ELF-1 (cell line): ENCODE data around the gene RNF187.
"Not testable (repeated sequence)": the region's sequence is repeated elsewhere in the genome, so short reads cannot be mapped to it uniquely, and the experiment has no call there.

Experiments used
- DNase-seq: peaks from one replicate; pipeline ENCODE4 v3.0.0-alpha.2; 2016; ENCODE audit warnings: low read depth, low spot score

RNF187 gene

DNA sequence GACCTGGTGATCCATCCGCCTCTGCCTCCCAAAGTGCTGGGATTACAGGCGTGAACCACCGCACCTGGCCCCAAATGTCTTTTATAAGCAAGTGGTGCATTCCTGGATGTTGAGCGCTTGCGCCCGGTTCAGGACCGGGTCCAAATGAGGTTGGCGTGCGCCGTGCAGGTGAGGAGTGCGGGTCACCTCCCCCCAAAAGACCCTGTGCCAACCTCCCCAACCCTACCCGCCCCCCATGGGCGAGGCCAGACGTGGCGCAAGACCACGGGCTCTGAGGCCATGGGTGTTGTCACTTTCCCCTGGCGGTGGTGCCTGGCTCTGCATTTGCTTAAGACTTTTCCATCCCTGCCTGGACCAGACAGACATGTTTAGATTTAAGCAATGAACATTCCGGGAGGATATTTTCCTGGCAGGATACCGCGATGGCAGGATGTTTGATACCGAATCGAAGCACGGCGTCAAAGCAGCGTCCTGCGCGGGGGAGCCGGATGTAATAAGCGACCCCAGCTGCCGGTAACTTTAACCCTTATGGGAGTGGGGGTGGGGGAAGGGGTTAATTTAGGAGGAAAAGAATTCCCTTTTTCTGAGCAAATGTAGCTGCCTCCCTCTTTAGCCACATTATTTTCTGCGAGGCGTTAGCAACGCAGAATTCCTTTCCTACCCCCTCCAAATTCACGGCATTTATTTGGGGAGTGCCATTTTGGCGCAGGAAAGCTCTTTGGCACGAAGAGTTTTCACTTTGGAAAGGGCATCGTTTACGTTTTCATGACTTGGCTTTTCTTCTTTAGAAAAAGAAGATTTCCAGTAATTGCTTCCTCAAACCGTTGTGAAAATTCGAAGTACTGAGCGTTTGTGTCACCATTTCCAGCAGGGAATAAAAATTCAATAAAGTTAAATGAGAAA, 27.8 kb upstream of the RNF187 start:
- peak; percentile 84 for DNase-seq

DNA sequence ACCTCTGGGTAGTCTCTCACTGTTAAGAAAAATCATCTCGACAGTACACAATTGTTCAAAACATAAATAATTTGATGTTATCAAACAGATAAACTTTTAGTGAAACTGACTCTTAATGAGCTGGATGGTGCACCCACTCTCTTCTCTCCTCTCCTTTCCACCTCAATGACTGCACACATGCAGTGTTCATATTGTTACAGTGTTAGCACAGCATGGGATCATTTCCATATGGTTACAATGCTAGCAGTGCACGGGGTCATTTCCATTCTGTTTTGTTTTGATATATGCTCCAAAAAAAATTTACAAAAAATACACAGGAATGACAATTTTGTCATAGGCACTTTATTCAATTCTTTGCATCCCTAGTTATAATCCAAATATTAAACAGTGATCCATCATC, 26.4 kb upstream of the RNF187 start:
- no peak for DNase-seq

DNA sequence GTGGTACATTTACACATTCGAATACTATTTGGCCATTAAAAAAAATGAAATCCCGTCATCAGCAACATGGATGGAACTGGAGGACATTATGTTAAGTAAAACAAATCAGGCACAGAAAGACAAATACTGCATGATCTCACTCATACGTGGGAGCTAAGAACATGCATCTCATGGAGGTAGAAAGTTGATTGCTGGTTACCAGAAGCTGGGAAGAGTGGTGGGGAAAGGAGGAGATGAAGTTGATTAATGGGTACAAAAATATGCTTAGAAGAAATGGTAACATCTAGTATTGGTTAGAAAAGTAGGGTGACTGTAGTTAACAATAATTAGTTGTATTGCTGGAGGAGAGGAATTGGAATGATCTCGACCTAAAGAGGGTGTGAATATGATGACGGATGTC, 24.6 kb upstream of the RNF187 start:
- no peak for DNase-seq

DNA sequence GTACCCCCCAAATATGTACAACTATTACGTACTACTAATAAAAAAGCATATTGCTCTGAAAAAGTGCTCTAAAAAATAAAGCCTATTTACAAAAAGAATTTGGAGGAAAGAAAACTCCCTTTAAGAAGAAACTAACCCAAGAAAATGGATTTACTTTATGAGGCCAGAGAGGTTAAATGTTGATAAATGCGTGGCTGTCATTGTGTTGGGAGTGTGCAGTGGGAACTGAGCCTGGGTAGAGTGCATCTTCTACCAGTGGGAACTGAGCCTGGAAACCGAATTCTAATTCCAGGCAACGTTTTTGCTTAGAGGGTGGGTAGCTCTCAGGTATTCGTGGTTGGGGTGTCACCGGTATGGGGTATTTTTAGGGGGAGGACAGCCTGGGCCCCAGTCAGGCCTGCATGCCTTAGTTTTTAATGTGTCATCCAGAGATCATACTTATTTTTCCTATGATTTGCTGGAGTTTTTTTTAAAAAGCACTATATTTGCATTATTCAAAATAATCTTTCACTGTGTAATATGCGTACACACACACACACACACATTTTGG, 24.1 kb upstream of the RNF187 start:
- DNase-seq, result no peak

DNA sequence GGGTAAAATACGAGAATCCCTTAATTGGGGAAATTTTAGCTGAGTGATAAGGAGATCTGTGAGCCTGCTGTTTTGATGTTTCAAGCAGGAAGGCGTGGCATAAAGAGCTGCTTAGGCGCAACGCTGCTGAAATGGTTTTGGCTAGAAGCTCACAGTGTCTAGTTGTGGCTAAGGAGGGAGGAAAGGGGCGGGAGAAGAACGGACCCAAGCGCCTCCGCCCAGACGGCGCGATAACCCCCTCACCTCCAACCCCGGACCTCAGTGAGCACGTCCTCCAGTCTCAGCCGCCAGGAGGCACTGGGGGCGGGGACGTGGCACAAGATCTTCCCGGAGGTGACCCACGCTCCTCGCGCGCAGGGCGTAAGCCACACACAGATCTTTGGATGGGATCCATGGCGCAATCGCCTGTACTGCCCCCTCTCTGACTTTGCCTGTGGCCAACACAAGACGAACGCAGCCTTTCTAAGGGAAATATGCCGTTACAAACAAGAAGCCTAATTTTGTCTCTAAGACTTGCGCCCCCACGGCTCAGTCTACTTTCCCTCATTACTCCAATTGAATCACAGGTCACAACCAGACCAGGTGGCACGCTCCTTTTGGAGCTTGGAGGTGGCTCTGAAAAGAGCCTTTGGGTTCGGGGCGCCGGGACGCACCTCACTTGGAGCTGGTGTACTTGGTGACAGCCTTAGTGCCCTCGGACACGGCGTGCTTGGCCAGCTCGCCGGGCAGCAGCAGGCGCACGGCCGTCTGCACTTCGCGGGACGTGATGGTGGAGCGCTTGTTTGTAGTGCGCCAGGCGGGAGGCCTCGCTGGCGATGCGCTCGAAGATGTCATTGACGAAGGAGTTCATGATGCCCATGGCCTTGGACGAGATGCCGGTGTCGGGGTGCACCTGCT, 23.4 kb upstream of the RNF187 start:
- DNase-seq, result peak; percentile 86

DNA sequence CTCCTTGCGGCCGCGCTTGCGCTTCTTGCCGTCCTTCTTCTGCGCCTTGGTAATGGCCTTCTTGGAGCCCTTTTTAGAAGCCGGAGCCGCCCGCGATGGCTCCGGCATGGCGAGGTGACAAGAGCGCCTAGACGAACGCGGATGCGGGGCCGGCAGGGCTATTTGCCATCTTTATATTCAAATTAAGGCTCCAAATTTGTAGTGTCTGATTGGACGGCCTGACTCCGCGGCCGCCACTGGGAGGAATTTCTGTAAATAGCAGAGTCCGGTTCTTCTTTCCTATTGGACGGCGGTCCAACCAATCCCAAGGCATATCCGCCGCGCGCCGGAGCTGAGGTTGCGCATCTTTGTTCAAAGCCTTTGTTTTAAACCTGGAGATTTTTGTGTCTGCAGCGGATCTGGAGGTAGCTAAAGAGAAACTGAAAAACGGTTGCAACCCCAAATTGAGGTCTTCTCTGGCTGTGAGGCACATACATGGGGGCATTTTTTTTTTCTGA, 22.6 kb upstream of the RNF187 start:
- DNase-seq, result peak; percentile 95

DNA sequence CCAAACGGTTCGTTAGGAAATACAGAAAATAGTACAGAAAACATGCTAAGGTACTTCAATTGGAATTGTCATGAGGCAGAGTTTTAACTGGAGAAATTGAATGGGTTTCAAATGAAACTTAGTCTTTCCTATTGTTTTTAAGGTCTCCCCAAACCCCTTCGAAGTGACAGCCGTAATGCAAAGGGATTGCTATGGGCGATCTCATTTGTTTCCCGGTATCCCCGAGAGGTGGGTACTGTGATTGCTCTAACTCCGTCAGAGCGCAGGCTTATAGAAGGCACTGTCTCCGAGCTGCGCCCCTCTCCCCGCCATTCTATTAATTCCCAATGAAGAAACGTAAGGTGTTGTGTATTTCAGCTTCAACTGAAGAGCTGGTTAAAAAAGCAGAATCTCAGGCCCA, 22.0 kb upstream of the RNF187 start:
- no peak for DNase-seq

DNA sequence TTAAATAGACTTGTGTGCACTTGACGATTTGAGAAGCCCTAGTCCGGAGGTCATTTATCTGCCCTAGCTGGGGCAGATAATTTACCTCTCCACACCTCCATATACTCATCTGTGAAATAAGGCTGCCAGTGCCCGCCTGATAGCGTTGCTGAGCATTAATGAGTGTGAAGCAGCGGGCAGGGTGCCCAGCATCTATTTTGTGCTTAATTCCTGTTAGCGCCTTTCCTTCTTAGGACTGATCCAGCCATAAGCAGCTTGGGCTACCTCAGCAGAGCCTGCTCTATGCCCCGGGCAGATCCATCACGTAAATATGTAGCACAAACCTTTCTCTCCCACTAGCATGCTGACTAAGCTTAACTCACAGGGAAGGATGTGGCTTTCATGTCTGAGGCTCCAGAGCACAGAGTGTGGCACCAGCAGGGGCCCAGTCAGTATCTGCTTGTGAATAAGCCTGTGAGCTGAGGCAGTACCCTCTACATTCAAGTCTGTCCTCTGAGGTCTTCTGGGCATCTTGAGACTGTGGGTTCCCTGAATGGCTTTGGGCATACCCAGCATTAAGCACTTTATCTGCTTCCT, 21.5 kb upstream of the RNF187 start:
- DNase-seq, result no peak

DNA sequence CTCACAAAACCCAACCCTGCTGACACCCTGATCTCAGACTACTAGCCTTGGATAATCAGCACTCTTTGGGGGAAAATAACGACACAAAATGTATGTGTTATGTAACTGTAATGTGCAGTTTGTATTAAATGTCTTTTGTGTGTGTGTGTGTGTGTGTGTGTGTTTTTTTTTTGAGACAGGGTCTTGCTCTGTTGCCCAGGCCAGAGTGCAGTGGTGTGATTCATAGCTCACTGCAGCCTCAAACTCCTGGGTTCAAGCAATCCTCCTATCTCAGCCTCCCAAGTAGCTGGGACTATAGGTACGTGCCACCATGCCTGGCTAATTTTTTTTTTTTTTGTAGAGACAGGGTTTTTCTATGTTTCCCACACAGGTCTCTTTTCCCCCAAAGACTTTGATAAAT, 19.0 kb upstream of the RNF187 start:
- not testable (repeated sequence) for DNase-seq

DNA sequence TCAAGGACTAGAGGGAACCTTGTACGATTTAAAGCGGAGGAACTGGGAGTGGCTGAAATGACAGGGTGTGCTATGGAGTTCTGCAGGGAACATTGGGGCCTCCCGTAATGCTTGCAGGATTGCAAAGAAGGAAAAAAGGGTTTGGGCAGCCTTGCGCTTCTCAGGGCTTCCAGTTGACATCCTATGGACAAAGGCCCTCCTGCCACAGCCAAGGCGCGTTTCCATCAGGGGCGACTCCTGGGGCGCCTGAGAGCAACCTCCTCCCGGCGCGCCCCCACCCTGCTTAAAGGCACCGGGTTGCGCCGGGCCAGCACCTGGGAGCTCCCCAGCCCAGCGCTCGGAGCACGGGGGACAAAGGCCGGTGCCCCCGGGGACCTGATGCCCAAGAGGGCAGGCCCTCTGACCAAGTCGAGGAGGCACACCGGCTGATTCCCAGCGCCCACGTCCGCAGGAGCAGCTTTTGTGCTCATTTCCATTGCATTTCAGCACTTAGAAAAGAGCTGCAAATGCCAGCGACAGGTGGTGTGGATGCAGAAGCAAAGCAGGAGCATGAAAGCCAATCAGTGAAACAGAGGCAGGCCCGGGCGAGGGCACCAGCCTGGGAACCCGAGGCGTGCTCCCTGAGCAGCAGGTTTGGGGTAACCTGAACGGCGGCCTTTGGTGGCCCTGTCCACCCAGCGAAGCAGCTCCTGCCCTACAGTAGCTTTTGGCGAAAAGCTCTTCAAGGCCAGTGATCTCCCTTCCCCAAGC, 17.6 kb upstream of the RNF187 start:
- no peak for DNase-seq

DNA sequence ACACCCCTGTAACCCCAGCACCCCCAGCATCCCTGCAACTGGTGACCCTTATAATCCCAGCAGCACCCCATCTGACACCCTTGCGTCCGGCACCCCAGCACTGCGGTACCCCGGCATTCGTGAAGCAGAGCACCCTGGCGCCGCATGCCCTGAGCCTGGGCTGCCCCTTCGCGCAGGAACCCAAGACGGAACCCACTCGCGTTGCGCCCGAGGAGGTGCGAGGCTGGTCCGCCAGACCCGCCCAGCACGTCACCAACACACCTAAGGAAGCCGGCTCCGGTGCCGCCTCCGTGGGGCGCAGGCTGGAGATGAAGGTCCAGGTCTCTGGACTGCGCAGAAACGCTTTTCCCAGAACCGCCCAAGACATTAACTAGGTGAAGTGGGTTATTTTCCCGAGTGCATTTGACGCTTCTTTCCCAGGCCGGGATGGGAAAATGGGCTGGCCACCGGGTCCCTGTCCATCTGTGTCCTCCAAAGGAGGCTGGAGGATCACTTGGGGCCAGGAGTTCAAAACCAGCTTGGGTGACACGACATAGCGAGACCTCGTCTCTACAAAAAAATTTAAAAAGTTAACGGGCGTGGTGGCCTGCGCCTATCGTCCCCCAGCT, 15.9 kb upstream of the RNF187 start:
- no peak for DNase-seq

DNA sequence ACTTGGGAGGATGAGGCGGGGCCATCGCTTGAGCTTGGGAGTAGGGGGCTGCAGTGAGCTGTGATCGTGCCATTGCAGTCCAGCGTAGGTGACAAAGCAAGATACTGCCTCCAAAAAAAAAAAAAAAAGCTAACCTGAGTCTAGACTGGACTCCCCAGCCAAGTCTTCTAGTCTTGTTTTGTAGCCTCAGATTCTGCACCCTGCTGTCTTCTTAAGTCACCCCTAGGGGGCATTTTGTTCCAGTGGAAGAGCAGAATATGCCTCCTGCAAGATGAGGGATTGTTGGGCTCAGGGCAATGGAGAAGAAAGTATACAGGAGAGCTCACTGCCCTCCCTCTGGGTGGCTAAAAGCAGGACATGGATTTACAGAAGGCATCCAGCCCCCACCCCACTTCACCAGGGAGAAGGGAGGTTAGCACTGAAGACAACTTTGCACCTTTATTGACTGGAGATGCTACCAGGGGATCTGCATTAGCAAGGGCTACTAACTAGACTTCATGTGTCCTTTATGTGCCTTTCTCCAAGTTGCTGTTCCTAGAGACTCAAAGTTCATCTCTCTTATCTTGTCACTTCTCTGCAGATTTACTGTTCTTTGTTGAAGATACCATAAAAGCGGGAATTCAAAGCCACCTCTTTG, 15.3 kb upstream of the RNF187 start:
- peak; percentile 58 for DNase-seq

DNA sequence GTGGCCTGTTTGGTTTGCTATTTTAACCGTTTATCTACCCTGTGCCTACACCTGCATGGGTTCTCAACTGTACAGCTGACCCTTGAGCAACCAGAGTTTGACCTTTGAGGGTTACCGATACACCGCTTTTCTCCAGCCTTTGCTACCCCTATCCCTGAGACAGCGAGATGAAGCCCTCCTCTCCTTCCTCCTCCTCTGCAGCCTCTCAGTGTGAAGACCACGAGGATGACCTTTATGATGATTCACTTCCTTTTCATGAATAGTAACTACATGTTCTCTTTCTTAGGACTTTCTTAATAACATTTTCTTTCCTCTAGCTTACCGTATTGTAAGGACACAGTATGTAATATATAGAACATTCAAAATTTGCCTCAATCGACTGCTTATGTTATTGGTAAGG, 14.5 kb upstream of the RNF187 start:
- DNase-seq, result no peak

DNA sequence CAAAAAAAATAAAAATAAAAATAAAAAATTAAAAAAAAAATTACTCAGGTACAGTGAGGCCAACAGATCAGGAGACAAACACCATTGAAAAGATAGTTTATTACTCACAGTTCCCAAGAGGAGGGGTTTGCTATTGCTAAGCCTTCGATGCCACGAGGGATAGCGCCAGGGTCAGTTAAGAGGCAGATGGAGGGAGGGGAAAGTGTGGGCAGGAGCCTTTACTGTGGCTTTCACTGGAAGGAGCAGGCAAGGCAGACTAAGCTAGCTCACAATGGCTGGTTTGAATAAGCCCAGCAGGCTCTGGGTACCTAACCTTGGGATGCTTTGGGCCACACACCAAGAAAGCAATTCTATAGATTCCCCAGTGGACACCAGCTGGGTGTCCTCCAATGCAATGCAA, 12.7 kb upstream of the RNF187 start:
- DNase-seq, result no peak

DNA sequence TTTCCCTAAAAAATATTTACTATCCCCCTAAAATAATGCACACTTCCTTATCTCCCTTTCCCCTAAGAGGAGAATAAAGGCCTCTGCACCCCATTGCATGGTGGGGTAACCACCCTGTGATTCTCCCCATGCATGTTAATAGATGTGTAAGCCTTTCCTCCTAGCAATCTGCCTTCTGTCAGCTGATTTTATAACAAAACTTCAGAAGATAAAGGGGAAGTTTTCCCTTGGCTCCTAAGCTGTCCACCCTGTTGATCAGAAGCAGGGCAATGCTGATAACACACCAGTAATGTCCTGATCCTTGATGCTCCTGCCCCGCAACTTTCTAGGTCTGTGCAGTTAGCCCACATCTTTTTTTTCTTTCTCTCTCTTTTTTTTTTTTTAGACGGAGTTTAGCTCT, 11.4 kb upstream of the RNF187 start:
- DNase-seq, result no peak

DNA sequence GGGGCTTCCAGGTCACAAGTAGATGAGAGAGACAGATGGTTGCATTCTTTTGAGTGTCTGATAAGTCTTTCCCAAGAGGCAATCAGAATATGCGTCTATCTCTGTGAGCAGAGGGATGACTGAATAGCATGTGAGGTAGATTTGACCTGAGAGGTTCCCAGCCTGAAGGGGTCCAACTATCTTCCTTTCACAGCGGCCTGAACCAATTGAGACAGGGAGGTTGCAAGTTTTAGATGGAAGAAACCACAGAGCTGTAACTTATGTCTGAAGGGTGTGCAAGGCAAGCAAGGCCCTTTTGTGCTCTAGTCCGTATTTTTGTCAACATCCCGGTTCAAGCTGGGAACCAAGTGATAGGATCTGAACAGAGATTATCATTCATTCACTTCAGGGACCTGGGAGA, 9.9 kb upstream of the RNF187 start:
- DNase-seq, result no peak

DNA sequence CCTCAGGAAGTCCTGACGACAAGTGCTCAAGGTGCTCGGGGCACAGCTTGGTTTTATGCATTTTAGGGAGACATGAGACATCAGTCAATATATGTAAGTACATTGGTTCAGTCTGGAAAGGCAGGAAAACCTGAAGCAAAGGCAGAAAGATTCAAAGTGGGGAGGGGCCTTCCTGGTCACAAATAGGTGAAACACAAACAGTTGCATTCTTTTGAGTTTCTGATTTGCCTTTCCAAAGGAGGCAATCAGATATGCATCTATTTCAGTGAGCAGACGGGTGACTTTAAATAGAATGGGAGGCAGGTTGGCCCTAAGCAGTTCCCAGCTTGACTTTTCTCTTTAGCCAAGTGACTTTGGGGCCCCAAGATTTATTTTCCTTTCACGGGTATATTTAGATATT, 8.9 kb upstream of the RNF187 start:
- DNase-seq, result peak; percentile 37

DNA sequence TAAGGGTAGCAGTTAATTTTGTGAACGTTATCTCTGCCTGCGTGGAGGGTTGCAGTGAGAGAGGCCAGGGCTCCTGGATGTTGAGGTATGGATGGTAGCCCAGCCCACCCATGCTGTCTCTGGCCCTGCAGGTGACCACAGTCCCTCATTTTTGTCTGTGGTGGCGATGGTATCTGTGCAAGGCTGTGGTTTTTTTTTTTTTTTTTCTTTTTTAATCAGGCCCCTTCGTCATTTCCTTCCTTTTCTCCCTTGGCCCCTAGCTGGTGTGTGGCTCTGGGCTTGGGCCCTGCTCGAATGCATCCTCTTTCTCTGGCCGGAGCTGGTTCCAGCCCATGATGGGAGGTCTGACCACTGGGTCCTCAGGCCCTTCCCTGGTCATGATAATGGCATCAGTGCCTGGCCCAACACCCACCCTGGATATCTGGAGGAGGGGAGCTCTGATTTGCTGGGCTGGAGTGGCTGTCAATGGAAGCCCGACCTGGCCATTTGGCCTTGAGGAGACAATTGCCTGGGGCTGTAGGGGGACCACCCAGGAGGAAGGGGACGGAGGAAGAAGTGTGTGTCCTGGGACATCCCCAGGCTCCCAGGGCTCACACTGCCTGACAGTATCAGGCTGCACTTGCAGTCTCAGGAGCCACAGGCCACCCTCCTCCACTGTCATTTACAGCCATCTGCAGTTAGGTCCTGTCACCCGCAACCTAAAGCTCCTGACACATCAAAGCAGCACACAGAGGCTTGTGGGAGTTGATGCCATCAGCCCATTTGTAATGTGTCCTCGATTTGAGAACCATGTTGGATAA, 8.1 kb upstream of the RNF187 start:
- DNase-seq, result peak; percentile 86

DNA sequence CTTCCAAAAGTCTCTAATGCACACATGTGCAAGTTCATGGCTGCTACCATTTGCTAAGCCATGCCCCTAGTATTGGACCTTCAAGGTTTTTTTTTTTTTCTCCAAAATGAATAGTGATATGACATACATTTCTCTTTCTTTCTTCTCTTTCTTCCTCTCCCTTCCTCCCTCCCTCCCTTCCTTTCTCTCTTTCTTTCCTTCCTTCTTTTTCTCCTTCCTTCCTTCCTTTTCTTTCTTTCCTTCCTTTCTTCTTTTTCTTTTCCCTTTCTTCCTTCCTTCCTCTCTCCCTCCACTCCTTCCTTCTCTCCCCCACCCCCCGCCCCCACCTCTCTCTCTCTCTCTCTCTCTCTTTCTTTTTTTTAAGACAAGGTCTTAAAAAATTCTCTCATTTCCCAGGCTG, 3.4 kb upstream of the RNF187 start:
- no peak for DNase-seq
